Activated CD8-positive, alpha-beta T cell treated with anti-CD3 and anti-CD28 coated beads for 36 hours (primary cell): ENCODE results near the gene CYREN. TPM values are rescaled to one million over a fixed set of nuclear protein-coding genes. Genes with fewer than 3 reads are reported as not detected.

Experiments
- ATAC-seq: fragments of 200-7000 bp; cut with Tn5 transposase; one replicate; pipeline ENCODE4 v1.10.0; 2021; ENCODE audit warnings: mild to moderate bottlenecking, moderate library complexity
- CTCF ChIA-PET: fragments of 350-600 bp; sonication (Branson Sonifier 250); formaldehyde crosslinking; loops from one replicate; lab custom pipeline; 2021; ENCODE audit warnings: antibody characterized with exemption; lab: Charles Lee
- POLR2A ChIA-PET: fragments of 350-600 bp; sonication (Branson Sonifier 250); formaldehyde crosslinking; loops from one replicate; lab custom pipeline; 2021; ENCODE audit warnings: antibody characterized with exemption; lab: Charles Lee
- DNase-seq: peaks from one replicate; pipeline ENCODE4 v3.0.0-alpha.2; 2020
- H3K27ac Mint-ChIP-seq: one replicate; pipeline ENCODE4 v1.8.0; 2021; ENCODE audit warnings: mild to moderate bottlenecking, mixed read lengths
- H3K27me3 Mint-ChIP-seq: one replicate; pipeline ENCODE4 v1.8.0; 2021; ENCODE audit warnings: mixed read lengths
- H3K36me3 Mint-ChIP-seq: one replicate; pipeline ENCODE4 v1.8.0; 2021; ENCODE audit warnings: low read depth, mixed read lengths
- H3K4me1 Mint-ChIP-seq: one replicate; pipeline ENCODE4 v1.8.0; 2021; ENCODE audit warnings: low read depth, mixed read lengths
- H3K4me3 Mint-ChIP-seq: one replicate; pipeline ENCODE4 v1.8.0; 2021; ENCODE audit warnings: mild to moderate bottlenecking, moderate library complexity, mixed read lengths
- H3K9me3 Mint-ChIP-seq: one replicate; pipeline ENCODE4 v1.8.0; 2021; ENCODE audit warnings: mixed read lengths
- CTCF ChIP-seq: fragments of 200-600 bp; IDR thresholded peaks from one replicate; pipeline ENCODE4 v1.8.0; 2022; ENCODE audit warnings: antibody characterized with exemption, mild to moderate bottlenecking
- intact Hi-C: fragments of 100-400 bp; cut with micrococcal nuclease; formaldehyde crosslinking; loops from one replicate; pipeline ENCODE4 v1.10.0; 2022
- total RNA-seq, 2 experiments: library from RNA; stranded (reverse); gene quantifications; one replicate each; pipeline ENCODE4 v1.2.3, GENCODE V29; 2021

CYREN gene
- total RNA-seq, 2 experiments from 2014 or later: 32.5 to 35.4 TPM

- no peak for TF ChIP-seq CTCF
- Mint-ChIP-seq H3K36me3 (peaks cover 88% of the 10 kb centered on the region), H3K27ac (peak overlapping the region; percentile 85), H3K4me3 (no peak overlapping the region), H3K4me1 (peaks cover 51% of the 10 kb centered on the region), H3K27me3 (no peaks in the 10 kb centered on the region), H3K9me3 (peaks cover 45% of the 10 kb centered on the region)
- intact Hi-C loops: no loop called here
- ChIA-PET CTCF (interaction anchor here (0.8 kb wide), 1 partner anchor 9 kb away, joined by 3 read pairs; no protein-coding TSS in a partner anchor), POLR2A (interaction anchor here (1.0 to 16.8 kb wide), 4 partner anchors 10 to 167 kb away, joined by 3 to 204 read pairs (median 13); partner anchors contain the start of gene TMEM140)
- DNase-seq (no peak), ATAC-seq (peak; percentile 25)
Observed at GRCh38 chr7:135159359-135160085, 11.0 kb downstream of the CYREN start.

GRCh38 chr7:135158874-135159273, 11.6 kb downstream of the CYREN start:
- ChIA-PET CTCF (interaction anchor here (0.8 to 1.0 kb wide), 3 partner anchors 10 to 172 kb away, joined by 3 to 6 read pairs (median 3); partner anchors contain the start of gene AGBL3), POLR2A (interaction anchor here (1.1 to 16.8 kb wide), 4 partner anchors 8 to 166 kb away, joined by 4 to 204 read pairs (median 6); partner anchors contain the start of gene TMEM140)
- no peak for TF ChIP-seq CTCF
- Mint-ChIP-seq H3K4me1 (peaks cover 55% of the 10 kb centered on the region), H3K36me3 (peaks cover 88% of the 10 kb centered on the region), H3K27me3 (no peaks in the 10 kb centered on the region), H3K27ac (peak overlapping the region; percentile 85), H3K4me3 (no peak overlapping the region), H3K9me3 (peaks cover 48% of the 10 kb centered on the region)
- DNase-seq: no peak
- intact Hi-C loops: no loop called here
- no peak for ATAC-seq

GRCh38 chr7:135158141-135158655, 12.3 kb downstream of the CYREN start:
- Mint-ChIP-seq H3K4me1 (peaks cover 57% of the 10 kb centered on the region), H3K4me3 (no peak overlapping the region), H3K27ac (no peak overlapping the region), H3K9me3 (peaks cover 51% of the 10 kb centered on the region), H3K27me3 (no peaks in the 10 kb centered on the region), H3K36me3 (peaks cover 90% of the 10 kb centered on the region)
- ChIA-PET POLR2A (interaction anchor here (1.1 to 16.8 kb wide), 4 partner anchors 9 to 166 kb away, joined by 4 to 204 read pairs (median 6); partner anchors contain the start of gene TMEM140), CTCF (interaction anchor here (0.8 to 3.1 kb wide), 6 partner anchors 10 to 172 kb away, joined by 3 to 18 read pairs (median 4); partner anchors contain the start of gene AGBL3)
- intact Hi-C loops: no loop called here
- TF ChIP-seq CTCF: no peak
- DNase-seq: no peak
- no peak for ATAC-seq

DNA sequence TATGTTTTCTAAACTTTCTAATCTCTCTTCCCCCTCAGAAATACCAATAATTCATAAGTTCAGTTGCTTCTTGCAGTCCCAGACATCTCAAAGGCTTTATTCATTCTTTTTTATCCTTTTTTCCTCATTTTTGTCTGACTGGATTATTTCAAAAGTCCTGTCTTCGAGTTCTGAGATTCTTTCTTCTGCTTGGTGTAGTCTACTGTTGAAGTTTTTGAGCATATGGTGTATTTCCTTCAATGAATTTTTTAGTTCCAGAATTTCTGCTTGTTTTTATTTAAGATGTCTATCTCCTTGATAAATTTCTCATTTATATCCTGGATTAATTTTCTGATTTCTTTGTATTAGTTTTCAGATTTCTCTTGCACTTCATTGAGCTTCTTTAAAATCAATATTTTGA, 14.2 kb downstream of the CYREN start:
- POLR2A ChIA-PET: interaction anchor here (0.7 to 1.1 kb wide), 2 partner anchors 9 to 170 kb away, joined by 3 read pairs; partner anchors contain the start of gene AGBL3
- no peak for ATAC-seq
- H3K27ac Mint-ChIP-seq: no peak overlapping the region
- DNase-seq: no peak
- TF ChIP-seq CTCF: no peak
- no peak overlapping the region for H3K4me3 Mint-ChIP-seq
- H3K36me3 Mint-ChIP-seq: peaks cover 88% of the 10 kb centered on the region
- H3K27me3 Mint-ChIP-seq: no peaks in the 10 kb centered on the region
- H3K9me3 Mint-ChIP-seq: peaks cover 40% of the 10 kb centered on the region
- intact Hi-C loops: no loop called here
- CTCF ChIA-PET: interaction anchor here (1.3 to 3.1 kb wide), 2 partner anchors 12 to 523 kb away, joined by 4 to 18 read pairs; no protein-coding TSS in a partner anchor
- H3K4me1 Mint-ChIP-seq: peaks cover 58% of the 10 kb centered on the region
